Measurements from ENCODE around the gene PIAS4.

Gene PIAS4

DNA sequence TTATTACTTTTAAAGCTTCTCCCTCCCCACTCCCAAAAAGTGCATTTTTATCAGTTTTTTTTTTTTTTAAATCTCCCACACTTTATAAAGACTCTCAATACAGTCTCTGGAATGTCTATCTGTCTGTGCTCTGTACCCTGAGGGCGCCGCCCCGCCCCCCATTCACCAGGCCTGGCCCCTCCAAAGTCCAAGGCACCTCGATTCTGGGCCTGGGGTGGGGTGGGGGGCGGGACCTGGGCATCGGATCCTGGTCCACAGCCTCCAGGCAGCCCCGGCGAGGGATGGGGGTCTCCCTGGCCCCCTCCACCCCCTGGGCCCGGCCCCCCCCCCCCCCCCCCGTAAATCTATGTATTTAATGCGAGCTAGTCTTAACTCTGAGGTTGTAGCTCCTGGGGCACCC, 35.9 kb downstream of the PIAS4 start:
- no peak for DNase-seq

DNA sequence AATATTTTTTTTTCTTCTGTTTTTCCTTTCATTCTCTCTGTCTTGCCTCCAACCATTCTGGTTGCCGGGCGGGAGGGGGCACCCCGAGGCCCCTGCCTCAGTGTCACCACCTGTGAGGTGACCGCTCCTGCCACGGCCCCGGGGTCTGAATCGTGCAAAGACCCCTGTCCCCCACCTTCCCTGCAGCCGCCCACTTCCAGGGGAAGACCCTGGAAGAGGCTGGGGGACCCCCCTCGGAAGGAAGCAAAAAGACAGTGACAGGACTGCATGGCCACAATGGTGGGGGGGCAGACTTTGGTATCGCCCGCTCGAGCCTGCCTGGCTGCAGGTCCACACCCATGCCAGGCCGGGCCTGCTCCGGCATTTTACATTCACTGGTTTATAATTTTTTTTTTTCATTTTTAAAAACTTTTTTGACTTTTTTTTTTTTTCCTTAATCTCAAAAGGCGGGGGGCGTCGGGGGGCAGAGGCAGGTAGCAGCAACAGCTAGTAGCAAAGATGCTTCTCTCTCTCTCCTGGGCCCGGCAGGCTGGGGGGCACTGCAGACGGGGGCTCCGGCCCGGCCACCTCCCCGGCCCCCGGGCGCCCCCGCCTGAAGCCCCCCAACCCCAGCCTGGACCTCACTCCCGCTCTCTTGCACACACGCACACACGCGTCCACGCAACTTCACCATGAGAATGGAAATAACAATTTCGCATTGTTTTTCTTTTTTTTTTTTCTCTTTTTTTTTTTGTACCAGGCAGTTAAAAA, 36.6 kb downstream of the PIAS4 start:
- no peak for DNase-seq

DNA sequence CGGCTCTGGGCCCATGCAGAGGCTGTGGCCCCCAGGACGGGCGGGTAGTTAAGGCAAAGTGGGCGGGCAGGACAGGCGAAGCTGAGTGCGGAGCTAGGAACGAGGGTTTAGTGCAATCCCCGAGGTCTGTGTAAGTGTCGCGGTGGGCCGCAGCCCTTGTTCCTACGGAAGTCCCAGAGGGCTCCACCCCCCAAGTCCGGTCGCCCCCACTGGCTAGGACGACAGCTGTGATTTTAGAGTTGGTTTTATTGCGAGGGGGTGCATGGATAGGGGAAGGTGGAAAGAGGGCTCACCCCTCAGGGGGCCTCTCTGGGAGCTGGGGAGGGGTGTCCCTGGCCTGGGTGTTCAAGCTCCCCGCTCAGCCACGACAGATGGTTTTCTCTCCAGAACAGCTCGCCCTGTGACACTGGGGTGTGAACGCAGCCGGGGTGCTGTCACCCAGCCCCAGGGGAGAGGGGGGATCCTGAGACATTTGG, 37.5 kb downstream of the PIAS4 start:
- DNase-seq, result no peak

DNA sequence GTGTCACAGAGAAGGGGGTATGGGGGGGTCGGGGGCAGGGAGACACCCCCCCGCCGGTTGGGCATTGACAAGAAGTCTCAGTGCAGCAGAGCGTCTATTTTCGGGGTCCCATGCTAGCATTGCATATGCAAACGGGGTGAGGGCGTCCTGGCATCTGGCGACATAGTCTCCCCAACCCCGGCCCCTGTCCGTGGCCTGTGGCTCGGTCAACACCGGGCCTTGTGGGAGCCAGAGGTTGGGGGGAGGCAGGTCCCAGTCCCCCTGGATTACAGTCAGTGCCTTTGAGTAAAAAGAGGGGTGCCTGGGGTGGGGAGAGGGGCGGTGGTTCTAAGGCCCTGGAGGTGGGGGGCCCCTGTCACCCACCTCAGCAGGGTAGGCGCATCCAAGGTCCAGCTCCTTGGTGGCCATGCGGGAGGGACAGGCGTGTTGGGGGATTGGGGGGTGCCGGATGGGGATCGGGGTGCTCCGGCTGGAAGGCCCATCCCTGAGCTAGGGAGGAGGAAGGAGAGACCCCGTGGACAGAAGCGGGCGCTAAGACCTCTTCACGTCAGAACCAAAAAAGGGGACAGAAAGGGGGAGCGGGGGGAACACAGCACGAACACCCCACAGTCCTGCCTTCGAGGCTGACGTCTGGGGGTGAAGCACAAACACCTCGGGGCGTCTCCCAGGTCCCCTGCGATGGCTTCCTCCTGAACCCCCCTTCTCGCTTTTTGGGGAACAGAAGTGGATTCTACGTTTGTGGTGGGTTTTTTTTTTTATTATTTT, 38.2 kb downstream of the PIAS4 start:
- no peak for DNase-seq

DNA sequence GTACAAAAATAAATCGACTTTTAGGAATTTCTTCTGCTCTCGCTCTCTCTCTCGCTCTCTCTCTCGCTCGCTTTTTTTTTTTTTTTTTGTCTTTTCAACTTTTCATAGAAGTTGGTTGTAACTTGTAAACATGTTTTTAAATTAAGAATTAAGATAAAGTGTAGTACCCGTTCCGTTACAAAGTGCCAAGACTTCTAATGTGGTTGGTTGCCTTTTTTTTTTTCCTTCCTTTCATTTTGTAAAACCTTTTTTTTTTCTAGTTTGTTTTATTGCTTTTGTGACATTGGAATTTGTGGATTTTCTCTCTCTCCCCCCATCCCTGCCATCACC, 38.8 kb downstream of the PIAS4 start:
- DNase-seq, result no peak

DNA sequence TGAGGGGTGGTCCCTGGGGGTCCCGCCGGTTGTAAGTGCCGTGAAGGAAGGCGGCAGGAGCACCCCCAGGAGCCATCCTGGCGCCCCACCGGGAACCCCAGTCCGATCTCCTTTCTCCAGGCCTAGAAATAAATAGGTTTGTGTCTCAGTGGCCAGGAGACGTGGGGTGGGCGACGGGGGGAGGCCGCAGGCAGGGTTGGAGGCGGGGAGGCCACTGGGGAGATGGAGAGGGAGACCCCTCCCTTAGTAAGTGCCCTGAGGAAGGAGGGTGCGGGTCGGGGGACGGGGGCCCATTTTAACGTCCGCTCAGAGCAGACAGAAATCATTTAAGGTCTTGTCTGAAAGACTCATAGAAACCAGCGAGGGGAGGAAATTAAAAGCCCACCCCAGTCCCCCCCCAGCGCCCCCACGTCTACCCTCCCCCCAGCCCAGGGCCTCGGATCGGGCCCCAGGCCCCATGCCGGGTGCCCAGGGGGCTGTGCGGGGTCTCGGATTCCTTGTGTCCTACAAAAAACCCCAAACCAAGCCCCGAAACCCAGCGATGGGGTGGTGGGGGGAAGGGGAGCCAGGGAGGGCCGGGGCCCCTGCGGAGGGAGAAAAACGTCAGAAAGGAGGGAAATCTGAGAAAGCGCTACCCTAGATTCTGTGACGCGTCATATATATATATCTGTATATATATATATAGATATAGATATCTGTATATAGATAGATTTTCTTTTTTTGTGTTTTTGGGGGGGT, 39.6 kb downstream of the PIAS4 start:
- no peak for DNase-seq

DNA sequence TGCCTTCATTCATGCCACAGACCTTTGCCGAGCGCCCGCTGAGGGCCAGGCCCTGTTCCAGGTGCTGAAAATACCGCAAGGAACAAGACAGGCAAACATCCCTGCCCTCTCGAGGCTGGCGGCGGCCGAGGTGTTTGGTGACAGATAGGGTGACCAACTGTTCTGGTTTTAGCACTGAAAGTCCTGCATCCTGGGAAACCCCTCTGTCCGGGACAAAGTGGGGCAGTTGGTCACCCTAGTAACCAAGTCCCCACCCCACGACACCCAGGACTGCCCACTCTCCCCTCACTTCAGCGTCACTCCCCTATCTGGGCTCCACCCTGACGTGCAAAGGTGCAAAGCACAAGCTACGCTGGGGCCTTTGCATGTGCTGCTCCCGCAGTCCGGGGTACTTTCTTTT, 41.9 kb downstream of the PIAS4 start:
- DNase-seq, result no peak

DNA sequence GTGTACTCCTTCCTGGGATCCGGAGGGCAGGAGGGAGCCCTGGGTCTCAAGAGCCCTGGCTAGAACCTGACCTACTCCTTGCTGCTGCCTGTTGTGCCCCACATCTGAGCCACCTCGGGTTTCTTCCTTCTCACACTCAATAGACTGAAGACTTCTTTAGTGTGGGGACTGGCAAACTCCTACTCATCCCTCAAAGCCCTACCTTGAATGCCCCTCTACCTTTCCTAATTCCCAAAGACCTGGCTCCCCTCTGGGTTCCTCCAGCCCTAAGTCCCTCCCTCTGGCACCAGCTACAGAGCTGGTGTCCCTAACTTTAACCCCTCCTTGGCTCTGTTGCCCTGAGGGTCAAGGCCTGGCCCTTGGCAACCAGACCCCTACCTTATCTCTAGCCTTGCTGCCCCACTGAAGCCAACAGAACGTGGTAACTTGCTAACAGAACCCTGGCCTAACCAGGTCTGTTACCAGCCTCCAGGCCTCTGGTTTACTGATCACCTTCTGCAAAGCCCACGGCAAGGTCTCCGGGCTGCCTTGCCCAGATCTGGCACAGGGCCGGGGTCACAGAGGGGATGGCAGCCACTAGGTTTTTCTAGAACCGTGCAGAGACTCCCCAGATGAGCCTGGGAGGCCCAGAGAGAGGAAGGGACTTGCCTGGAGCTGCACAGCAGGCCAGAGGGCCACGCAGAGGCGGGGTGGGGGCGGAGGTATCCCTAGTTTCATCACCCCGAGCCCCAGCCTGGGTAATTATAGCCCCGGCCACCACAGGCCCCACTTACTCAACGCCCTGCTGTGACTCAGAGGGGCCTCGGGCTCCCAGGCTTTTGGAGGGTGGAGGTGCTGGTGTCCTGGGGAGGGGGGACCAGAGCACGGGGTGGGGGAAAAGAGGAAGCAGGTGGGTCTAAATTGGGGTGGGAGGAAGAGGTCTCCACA, 43.9 kb downstream of the PIAS4 start:
- no peak for DNase-seq

DNA sequence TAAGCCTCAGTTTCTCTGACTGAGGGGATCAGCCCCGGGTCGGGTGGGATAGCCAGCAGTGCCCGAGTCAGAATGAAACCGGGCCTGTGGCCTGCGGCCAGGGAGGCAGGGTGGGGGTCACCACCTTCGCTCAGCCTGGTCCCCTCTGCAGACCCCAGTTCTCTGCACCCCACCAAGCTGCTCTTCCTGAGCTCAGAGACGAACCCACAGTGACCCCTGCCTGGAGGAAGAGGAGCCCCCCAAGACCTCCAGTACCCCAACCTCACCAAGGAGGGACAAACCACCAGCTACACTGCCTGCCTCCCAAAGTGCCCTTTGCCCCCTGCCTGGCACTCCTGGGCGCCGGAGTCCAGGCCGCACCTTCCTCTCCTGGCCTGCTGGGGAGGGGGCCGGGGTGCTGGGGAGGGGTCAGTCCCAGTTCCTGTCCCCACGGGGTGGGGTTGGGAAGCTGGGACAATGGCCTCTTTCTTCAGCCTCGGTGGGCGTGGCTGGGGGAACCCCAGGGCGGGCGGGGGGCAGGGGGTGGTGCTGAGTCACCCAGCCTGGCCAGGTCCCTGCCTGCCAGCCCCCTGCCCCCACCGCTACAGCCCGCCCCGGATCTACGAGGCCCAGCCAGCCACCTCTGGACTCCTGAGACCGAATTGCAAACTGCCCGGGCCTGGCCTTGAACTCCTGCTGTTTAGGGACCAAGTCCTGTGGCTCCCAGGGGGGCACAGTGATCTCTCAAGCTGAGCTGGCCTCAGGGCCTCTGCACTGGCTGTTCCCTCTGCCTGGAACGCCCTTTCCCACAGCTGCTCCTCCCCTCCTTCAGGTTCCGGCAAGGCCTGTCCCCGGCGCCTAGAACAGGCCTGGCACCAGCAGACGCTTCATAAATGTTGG, 44.8 kb downstream of the PIAS4 start:
- DNase-seq, result no peak

DNA sequence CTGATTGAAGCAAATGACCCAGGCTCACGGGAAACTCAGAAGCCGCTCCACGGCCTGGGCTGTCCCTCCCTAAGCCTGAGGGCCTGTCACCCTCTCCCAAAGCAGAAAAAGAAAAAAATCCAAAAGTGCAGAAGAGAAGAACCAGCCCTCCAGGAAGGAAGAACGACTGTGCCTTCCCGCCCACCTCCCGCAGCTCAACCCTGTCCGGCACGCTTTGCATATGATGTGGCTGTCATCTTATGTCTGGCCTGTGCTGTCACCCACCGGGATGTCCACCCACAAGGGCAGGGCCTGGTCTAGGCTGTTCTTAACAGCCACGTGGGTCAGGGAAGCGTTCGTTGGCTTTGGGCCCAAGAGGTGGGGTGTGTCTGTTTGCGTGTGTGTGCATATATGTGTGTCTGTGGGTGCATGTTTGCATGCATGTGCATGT, 45.5 kb downstream of the PIAS4 start:
- DNase-seq, result no peak

DNA sequence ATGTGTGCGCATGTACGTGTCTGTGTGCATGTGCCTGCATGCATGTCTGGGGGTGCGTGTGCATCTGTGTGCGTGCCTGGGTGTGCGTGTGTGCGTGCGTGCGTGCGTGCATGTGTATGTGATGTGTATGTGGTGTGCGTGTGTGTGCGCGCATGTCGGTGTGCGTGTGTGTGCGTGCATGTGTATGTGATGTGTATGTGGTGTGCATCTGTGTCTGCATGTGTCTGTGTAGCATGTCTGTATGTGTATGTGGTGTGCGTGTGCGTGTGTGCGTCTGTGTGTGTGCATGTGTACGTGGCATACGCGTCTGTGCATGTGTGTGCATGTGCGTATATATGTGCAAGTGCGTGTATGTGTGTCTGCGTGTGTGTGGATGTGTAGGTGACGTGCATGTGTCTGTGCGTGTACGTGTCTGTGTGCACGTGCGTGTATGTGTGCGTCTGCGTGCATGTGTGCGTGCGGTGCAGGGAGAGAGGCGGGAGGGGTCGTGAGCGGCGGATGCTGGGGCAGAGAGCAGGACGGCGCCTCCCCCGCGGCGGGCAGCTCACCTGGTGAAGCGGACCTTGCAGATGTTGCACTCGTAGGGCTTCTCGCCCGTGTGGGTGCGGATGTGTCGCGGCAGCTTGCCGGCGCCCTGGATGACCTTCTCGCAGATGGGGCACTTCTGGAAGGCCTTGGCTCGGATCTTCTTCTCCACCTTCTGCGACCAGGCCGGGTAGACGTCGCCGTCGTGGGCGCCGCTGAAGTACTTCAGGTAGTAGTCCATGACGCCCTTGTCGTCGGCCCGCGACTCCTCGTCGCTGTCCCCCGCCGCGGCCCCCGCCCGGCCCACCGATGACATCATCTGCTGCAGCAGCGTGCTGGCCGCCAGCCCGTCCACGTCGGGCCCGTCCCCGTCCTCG, 46.1 kb downstream of the PIAS4 start:
- DNase-seq, result no peak

DNA sequence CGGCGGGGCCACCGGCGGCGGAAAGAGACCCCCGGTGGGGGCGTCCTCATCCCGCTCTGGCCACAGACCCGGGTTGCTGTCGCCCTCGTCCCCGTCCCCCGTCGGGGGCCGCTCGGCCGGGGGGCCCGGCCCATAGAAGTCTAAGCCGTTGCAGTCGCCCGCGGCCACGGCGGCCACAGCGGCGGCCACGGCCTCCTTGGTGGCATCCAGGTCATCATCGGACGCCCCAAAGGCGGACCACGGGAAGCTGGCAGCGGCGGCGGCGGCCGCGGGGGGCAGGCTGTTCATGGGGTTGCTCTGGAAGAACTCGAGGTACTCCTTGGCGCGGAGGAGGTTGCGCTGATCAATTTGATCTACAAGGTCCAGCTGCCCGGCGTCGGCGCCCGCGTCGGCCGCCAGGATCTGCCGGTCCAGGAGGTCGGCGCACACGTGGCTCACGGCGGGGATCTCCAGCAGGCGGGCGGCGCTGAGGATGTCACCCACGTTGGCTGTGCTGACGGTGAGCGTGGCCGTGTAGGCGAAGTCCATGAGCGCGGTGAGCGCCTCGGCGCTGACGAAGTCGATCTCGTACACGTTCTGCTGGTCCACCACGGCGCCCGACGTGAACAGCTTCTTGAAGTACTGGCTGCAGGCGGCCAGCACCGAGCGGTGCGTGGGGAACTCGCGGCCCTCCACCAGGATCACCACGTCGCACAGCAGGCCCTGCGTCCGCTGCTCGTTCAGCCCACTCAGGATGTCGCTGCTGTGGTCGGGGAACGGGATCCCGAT, 47.1 kb downstream of the PIAS4 start:
- no peak for DNase-seq

DNA sequence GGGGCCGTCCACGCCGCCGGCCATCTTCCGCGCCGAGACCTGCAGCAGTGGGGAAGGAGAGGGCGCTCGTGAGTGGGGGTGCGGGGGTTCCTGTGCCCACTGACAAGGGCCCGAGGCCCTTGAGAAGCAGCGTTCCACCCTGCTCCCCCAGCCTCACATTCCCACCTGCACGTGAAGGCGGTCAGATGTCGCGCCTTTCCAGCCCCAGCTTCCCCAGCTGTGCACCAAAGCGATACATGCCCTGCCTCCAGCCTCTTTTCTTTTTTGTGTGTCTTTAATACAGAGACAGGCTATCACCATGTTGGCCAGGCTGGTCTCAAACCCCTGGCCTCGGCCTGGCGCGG, 47.6 kb downstream of the PIAS4 start:
- DNase-seq, result no peak

DNA sequence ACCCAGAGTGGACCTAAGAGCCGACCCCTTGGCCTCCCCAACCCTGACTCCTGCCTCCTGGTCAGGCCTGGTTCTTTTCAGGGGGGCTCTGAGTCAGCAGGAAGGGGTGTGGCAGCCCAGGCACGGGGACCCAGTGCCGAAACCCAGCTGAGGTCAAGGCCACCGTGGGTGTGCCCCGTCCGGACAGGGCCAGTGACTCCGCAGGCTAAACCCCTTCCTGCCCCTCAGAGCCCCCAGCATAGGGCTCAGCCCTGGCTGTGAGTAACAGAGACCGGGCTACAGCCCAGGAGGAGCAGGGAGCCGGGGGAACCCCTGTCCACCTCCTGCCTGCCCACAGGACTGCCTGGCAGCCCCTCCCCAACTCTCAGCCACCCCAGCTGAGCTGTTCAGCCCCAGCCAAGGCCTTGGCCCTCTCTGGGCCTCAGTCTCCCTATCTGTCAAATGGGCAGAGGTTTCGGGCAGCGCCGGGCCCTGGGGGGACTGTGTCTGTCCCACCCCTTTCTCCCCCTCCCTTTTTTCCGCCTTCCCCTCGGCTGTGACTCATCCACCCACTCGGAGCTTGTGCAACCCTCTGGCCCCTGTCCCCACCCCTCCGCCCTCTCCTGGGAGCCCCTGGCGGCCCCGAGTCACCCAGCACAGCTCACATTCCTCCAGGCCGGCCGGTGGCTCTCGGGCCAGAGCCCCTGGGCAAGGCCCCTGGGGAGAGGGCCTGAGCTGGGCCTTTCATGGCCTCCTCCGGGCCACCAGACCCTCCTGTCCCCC, 50.6 kb downstream of the PIAS4 start:
- peak; percentile 18 for DNase-seq

DNA sequence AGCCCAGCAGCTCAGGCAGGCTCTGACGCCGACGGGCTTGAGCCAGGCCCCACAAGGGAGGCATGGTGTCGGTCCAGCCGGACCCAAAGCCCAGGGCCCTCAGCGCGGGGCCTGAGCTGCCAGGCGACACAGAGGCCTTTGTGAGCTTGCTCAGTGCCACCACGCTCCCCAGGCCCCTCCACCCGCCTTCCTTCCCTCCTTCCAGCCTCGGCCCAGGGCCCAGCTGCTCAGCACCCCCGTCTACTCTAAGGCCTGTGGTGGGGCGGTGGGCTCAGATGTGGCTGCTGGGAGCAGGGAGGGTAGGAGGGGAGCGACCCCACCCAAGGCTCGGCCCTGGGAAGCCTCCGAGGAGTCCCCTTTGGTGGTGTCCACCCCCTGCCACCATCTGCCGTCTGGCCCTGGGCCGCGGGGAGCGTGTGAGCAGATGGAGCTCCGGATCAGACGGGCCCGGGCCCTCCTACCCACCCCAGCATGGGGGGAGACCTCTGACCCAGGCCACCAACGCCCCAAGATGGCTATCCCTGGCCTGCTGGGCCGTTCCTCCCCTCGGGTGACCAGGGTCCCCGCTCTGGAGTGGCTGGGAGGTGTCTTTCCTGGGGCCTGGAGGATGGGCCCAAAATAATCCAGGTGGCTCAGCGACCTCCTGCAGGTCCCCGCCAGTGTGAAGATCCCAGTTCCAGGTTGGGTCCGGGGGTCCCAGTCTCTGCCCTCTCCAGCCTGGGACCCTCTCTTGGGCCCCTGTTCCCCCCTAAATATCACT, 51.3 kb downstream of the PIAS4 start:
- no peak for DNase-seq

DNA sequence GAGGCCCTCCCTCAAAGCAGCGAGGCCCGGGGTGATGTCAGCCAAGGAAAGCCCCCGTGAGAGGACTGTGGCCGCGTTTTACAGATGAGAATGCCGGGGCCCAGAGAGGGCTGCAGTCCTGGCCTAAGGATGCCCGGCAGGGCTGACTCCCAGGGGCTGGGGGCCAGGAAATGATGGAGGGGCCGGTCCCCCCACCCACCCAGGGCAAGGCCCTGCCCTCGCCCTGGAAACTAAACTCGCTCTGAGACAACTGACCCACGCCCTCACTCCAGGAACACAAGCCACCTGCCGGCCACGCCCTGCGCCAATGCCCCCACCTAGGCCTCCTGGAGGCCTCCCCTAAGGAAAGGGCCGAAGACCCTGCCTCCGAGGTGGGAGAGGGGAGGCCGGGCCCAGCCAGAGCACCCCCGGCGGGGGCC, 51.9 kb downstream of the PIAS4 start:
- no peak for DNase-seq

DNA sequence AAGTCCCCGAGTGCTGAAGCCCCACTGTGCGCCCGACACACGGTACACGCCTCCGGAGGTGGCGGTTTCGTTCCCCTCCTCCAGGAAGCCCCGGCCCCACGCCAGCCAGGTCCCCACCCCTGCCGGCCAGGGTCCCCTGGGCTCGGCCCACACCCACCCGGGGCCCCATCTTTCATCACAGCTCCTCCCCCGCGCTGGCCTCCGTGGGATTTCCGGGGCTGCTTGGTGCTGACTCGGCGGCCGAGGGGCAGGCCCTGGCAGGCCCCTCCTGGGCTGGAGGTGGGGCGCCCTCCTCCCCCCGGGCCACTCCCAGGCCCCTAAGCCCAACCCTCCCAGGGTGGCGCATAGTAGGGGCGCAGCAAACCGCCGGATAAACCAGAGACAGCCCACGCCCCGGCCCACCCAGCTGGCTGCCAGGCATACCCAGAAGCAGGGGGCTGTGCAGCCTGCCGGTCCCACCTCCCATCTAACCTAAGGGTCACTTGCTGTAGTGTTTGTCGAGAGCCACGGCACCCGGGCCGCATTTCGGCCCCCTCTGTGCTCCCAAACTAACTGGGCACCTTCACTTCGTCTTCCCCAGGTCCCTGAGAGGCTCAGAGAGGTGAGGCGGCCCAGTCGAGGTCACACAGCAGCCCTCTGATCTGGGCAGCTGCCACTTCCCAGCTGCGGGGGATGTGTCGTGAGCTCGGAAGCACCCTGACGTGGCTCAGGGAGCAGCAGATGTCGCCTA, 52.5 kb downstream of the PIAS4 start:
- DNase-seq, result peak; percentile 34
